Measurements from ENCODE around the gene CERCAM.

CERCAM gene

GRCh38 chr9:128456613-128457061 lies 36.0 kb downstream of the CERCAM start:
- peak; percentile 79 for DNase-seq (ENCODE audit: low spot score)

- DNase-seq (ENCODE audit: low spot score), result no peak
Measured at GRCh38 chr9:128457207-128457606, 36.5 kb downstream of the CERCAM start.

GRCh38 chr9:128459011-128459410 lies 38.4 kb downstream of the CERCAM start:
- DNase-seq (ENCODE audit: low spot score), result no peak

GRCh38 chr9:128469070-128469469 lies 48.4 kb downstream of the CERCAM start:
- DNase-seq (ENCODE audit: low spot score), result no peak

GRCh38 chr9:128470560-128470959 lies 49.9 kb downstream of the CERCAM start:
- DNase-seq (ENCODE audit: low spot score), result no peak

- no peak for DNase-seq (ENCODE audit: low spot score)
Measured at GRCh38 chr9:128473104-128473503, 52.4 kb downstream of the CERCAM start.

- DNase-seq (ENCODE audit: low spot score), result no peak
Measured at GRCh38 chr9:128475867-128476266, 55.2 kb downstream of the CERCAM start.

GRCh38 chr9:128479262-128479661 lies 58.6 kb downstream of the CERCAM start:
- no peak for DNase-seq (ENCODE audit: low spot score)

GRCh38 chr9:128481561-128481960 lies 60.9 kb downstream of the CERCAM start:
- DNase-seq (ENCODE audit: low spot score), result no peak

- no peak for DNase-seq (ENCODE audit: low spot score)
Measured at GRCh38 chr9:128482186-128482585, 61.5 kb downstream of the CERCAM start.

- DNase-seq (ENCODE audit: low spot score), result no peak
Measured at GRCh38 chr9:128484686-128485413, 64.2 kb downstream of the CERCAM start.

GRCh38 chr9:128485414-128485855 lies 64.8 kb downstream of the CERCAM start:
- no peak for DNase-seq (ENCODE audit: low spot score)

- no peak for DNase-seq (ENCODE audit: low spot score)
Measured at GRCh38 chr9:128486201-128486600, 65.5 kb downstream of the CERCAM start.
